ENCODE data around the gene HDAC11. TPM values are rescaled to one million over a fixed set of nuclear protein-coding genes. Genes with fewer than 3 reads are reported as not detected.
A peak's percentile ranks its signal among the peaks of the same experiment; 100 is the strongest.

HDAC11 gene
- total and polyA plus RNA-seq, 2 of the 13 experiments (the other 11 are each of a cell fraction or from before 2014, with no cell fraction given): 13.7 to 33.1 TPM

GRCh38 chr3:13457593-13457992 is 22.5 kb upstream of the HDAC11 start (continued):
- TF ChIP-seq ATF4 (CRISPR knock-in tag; IDR thresholded peaks at IDR 0.05) (peak in 1 of 2 experiments; percentile 85; a peak in 2 of 4 replicates), EEA1 (CRISPR knock-in tag; IDR thresholded peaks at IDR 0.05; ENCODE audit: borderline replicate concordance) (no peak), PCBP2 (optimal IDR thresholded peaks at IDR 0.05; ENCODE audit: low read depth, low read length, poor library complexity, severe bottlenecking) (no peak), ISX (CRISPR knock-in tag; conservative IDR thresholded peaks at IDR 0.05) (no peak), ZNF343 (CRISPR knock-in tag; IDR thresholded peaks at IDR 0.05) (no peak), FOXP1 (IDR thresholded peaks at IDR 0.05) (no peak), FOXP1 (CRISPR knock-in tag; IDR thresholded peaks at IDR 0.05) (0 out of 2 replicates have a peak, but pooled peaks have one; percentile 32), ARID4A (CRISPR knock-in tag; IDR thresholded peaks at IDR 0.05; ENCODE audit: borderline replicate concordance) (no peak), TOPORS (CRISPR knock-in tag; IDR thresholded peaks at IDR 0.05) (no peak), ZFYVE20 (CRISPR knock-in tag; IDR thresholded peaks at IDR 0.05; ENCODE audit: borderline replicate concordance, low read depth) (no peak), GATAD2A (CRISPR knock-in tag; IDR thresholded peaks at IDR 0.05) (peak; percentile 46; the same call in 1 of the 2 replicates), ZNF558 (CRISPR knock-in tag; IDR thresholded peaks at IDR 0.05; ENCODE audit: borderline replicate concordance) (no peak), NPAS2 (CRISPR knock-in tag; IDR thresholded peaks at IDR 0.05; ENCODE audit: borderline replicate concordance) (no peak), ZNF75D (CRISPR knock-in tag; IDR thresholded peaks at IDR 0.05; ENCODE audit: borderline replicate concordance) (no peak), HDAC6 (IDR thresholded peaks at IDR 0.05; ENCODE audit: low read depth, low read length) (no peak), HOXA5 (CRISPR knock-in tag; IDR thresholded peaks at IDR 0.05) (no peak), CEBPB (IDR thresholded peaks at IDR 0.05; ENCODE audit: borderline replicate concordance, low read depth, low read length) (peak; percentile 97)
- TF ChIP-seq, protein P1, sequence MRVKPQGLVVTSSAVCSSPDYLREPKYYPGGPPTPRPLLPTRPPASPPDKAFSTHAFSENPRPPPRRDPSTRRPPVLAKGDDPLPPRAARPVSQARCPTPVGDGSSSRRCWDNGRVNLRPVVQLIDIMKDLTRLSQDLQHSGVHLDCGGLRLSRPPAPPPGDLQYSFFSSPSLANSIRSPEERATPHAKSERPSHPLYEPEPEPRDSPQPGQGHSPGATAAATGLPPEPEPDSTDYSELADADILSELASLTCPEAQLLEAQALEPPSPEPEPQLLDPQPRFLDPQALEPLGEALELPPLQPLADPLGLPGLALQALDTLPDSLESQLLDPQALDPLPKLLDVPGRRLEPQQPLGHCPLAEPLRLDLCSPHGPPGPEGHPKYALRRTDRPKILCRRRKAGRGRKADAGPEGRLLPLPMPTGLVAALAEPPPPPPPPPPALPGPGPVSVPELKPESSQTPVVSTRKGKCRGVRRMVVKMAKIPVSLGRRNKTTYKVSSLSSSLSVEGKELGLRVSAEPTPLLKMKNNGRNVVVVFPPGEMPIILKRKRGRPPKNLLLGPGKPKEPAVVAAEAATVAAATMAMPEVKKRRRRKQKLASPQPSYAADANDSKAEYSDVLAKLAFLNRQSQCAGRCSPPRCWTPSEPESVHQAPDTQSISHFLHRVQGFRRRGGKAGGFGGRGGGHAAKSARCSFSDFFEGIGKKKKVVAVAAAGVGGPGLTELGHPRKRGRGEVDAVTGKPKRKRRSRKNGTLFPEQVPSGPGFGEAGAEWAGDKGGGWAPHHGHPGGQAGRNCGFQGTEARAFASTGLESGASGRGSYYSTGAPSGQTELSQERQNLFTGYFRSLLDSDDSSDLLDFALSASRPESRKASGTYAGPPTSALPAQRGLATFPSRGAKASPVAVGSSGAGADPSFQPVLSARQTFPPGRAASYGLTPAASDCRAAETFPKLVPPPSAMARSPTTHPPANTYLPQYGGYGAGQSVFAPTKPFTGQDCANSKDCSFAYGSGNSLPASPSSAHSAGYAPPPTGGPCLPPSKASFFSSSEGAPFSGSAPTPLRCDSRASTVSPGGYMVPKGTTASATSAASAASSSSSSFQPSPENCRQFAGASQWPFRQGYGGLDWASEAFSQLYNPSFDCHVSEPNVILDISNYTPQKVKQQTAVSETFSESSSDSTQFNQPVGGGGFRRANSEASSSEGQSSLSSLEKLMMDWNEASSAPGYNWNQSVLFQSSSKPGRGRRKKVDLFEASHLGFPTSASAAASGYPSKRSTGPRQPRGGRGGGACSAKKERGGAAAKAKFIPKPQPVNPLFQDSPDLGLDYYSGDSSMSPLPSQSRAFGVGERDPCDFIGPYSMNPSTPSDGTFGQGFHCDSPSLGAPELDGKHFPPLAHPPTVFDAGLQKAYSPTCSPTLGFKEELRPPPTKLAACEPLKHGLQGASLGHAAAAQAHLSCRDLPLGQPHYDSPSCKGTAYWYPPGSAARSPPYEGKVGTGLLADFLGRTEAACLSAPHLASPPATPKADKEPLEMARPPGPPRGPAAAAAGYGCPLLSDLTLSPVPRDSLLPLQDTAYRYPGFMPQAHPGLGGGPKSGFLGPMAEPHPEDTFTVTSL (CRISPR knock-in tag; IDR thresholded peaks at IDR 0.05; ENCODE audit: borderline replicate concordance): no peak
- TF ChIP-seq, protein P2, sequence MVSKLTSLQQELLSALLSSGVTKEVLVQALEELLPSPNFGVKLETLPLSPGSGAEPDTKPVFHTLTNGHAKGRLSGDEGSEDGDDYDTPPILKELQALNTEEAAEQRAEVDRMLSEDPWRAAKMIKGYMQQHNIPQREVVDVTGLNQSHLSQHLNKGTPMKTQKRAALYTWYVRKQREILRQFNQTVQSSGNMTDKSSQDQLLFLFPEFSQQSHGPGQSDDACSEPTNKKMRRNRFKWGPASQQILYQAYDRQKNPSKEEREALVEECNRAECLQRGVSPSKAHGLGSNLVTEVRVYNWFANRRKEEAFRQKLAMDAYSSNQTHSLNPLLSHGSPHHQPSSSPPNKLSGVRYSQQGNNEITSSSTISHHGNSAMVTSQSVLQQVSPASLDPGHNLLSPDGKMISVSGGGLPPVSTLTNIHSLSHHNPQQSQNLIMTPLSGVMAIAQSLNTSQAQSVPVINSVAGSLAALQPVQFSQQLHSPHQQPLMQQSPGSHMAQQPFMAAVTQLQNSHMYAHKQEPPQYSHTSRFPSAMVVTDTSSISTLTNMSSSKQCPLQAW (CRISPR knock-in tag; IDR thresholded peaks at IDR 0.05): no peak

All from HepG2 (cell line).